Medulla oblongata (tissue), 1 donor: ENCODE data around the gene RNASE13.
"Not testable (repeated sequence)": the region's sequence is repeated elsewhere in the genome, so short reads cannot be mapped to it uniquely, and the experiment has no call there.

ENCODE experiments used
- DNase-seq: peaks from one replicate; pipeline ENCODE4 v3.0.0-alpha.2; 2015; ENCODE audit errors: extremely low spot score

RNASE13 gene

GRCh38 chr14:21023174-21023573 is 11.4 kb downstream of the RNASE13 start:
- DNase-seq: peak; percentile 71

DNA sequence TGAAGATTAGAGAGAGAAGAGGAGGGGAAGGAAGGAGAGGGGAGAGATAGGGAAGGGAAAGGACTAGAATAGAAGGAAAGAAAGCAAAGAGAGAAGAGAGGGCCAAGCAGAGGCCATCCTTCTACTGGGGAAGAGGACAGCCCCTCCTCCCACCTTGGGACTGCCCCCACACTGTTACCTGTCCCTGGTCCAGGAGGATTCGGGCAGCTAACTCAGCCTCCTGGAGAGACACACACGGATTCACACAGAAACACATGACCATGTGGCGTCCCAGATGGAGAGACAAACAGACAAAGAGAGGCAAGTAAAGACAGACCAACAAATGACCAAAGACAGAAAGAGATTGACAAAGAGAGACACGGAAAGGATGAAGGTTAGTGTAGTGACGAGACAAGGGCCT is 11.9 kb downstream of the RNASE13 start:
- no peak for DNase-seq

DNA sequence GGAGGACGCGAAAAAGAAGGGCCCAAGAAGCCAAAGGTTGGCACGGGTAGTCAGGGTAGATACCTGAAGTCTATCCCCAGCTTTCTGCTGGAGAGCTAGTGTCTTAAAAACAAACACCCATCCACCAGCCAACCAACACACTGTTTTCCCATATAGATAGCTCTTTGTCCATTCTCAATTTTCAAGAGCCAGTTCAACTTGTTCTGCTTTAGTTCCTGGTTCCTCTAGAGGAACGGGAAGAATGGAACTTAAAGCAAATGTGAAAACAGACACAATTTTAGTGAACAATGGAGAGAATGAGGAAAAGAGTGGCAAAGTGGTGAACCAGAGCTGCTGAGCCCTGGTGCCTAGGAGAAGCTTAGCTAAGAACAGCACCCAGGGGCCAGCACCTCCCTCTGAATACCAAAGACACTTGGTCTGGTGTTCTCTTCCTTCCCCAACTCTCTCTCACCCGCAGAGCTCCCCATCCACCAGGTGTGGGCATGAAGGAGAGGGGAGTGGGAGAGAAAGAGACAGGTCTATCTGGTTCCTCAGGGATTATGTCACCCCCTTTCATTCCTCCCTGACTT is 13.5 kb downstream of the RNASE13 start:
- DNase-seq: no peak

DNA sequence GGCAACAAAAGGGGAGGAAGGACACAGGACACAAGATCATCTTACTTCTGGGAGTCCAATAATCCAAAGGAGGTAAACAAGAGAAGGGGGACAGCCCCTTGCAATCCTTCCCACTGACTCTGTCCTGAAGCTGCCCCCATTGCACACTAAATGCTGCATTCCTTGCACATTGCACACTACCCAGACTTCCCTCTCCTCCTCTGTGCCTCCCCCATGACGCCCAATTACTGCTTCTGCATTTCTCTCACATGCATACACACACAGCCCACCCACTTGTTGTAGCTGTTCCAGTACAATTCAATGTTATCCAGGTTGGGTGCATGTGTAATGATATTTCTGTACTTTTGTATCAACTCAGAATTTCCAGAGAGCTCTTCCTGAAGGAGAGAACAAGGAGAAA is 15.2 kb downstream of the RNASE13 start:
- DNase-seq: no peak

GRCh38 chr14:21018781-21019180 is 15.8 kb downstream of the RNASE13 start:
- no peak for DNase-seq

DNA sequence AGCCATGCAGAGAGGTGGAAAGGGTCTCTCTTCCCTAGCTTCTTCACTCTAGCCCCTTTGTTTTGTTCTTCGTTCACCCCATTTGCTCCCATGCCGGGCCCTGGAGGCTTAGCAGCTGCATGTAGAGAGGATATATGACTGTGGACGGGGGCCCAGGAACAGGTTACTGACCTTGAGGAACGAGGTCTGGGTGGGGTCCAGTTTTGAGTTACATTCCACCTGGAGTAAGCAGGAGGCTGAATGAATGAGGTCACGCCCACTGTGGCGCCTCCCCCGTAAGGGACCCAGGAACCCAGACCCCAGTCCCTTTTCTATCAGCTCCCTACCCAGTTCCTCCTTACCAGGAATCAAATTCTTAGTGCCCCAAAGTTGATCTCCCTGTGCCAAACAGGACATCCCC is 16.3 kb downstream of the RNASE13 start:
- DNase-seq: no peak

GRCh38 chr14:21017528-21018245 is 16.9 kb downstream of the RNASE13 start:
- no peak for DNase-seq

DNA sequence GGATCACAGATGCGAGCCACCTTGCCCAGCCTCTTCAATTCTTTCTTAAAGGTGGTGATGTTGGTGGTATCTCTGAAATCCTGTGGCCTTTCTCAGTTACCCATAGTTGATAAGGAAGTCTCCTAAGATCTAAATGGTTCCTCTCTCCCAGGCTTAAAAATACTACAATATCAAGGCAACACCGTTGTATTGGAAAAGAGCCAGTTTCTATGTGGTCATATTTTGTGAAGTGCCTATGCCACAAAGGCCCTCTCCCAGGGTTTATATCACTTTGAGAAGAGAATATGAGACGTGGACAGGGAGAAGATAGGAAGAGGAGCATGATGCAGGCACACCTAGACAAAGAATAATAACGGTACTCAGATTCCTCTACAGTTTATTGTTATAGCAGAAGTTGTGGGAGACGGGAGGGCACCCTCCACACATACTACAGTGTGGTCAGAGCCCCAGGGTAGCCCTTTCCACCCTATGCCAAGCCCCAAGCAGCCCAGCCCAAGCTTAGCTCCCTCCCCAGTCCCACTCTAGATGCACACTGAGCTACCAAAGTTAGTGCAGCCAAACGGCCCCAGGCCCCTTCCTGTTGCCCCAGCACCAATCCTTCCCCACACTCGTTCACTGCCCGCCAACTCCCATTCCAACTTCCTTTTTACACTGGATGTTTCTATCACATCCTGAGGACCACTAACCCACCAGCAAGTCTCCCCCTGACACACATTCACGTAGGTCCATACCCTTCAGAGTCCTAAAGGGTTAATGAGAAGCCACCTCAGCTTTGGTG is 18.0 kb downstream of the RNASE13 start:
- DNase-seq: no peak

DNA sequence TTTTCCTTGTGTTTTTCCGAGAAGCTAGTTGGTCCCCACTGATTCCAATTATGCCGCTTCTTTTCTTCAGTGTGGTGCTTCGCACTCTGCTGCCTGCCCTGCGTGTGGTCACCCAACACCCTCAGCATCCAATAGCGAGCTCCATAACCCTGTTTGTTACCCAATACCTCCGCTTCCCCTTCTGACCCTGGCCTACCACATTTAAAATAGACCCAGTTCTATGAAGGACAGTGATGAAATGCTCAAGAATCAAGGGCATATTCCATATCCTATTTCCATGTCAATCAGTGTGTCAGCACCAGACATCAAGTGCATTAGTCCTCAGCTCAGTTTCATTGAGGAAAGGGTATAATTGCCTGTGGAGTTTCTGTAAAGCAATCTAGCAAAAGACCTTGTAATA is 19.3 kb downstream of the RNASE13 start:
- DNase-seq: no peak

GRCh38 chr14:21014761-21015190 is 19.8 kb downstream of the RNASE13 start:
- DNase-seq: peak; percentile 99

- DNase-seq: no peak
Measured at GRCh38 chr14:21011136-21011535, 23.5 kb downstream of the RNASE13 start.

DNA sequence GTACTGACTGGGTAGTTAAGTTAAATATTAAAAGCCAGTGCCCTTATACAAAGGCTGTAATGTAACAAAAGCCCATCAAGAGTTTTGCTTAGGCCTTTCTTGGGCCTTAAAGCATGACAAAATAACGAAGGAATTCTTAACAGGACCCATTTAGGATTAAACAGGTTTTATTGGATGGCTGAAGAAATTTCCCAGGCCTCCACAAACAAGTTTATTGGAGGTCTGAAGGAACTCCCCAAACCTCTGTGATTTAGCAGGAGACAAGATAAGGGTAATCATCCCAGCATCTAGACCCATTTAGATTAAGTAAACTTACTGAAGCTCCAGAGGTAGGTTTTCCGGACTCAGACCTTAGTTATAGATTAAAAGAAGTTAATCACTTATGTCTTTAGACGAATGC is 24.9 kb downstream of the RNASE13 start:
- DNase-seq: not testable (repeated sequence)

DNA sequence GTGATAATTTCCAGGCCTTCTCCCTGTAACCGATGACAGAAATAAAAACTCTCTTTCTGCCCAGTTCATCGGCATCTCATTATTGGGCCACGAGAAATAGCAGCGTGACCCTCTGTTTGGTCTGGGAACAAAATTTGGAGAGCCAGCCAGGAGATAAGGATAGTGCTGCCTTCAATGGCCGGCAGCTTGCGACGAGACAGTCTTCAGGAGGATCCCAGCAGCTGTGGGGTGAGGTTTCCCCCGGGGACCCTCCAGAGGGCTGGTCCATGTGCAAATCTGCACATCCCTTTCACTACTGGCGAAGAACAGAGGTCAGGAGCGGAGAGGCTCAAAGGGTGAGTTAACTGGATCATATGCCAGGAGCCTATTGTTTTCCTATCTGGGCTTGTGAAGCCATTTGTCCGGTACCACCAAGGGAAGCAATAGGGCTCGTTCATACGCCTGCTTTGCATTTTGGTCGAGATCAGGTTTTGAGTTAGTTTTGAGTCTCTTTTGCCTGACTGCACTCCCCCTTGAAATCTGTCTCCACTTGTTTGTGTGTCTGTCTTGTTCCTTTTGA is 30.7 kb downstream of the RNASE13 start:
- no peak for DNase-seq

- DNase-seq: no peak
Measured at GRCh38 chr14:21001218-21001617, 33.4 kb downstream of the RNASE13 start.

DNA sequence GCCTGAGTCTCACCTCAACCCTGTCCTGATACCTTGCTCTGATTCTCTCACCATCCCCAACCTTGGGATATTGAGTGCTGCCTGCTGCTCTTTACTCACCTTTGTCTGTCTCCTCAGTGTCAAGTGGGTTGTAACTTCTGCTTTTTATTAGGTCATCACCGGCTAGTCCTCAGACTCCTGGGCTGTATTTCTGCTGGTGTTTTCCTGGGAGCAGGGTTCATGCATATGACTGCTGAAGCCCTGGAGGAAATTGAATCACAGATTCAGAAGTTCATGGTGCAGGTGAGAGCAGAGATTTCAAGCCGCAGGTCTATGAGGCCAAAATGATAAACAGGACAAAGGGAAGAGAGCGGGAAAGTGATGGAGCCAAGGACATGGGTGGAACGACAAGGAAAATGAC is 35.0 kb downstream of the RNASE13 start:
- DNase-seq: no peak

GRCh38 chr14:20998674-20999366 is 35.8 kb downstream of the RNASE13 start, which contains the start of gene SLC39A2:
Gene SLC39A2 (plus strand): TSS chr14:20999293. CDS start chr14:20999447, 154 bp downstream.
- no peak for DNase-seq

DNA sequence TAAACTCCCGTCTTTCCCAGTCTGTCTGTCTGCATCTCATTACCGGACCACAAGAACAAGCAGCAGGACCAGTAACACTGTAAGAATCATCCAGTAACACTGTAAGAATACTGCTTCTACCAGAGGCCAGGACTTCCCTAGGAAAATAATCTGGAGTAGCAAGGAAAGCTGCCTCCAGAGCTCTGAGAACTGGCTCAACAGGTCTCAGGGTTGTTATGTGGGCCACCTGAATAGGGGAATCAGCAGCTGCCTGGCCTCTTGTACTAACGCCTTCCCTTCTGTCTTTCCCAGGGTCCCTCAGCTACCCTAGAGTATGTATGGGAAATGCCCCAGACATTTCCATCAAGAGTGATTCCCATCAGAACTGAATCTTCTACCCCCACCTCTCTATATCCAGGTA is 36.5 kb downstream of the RNASE13 start:
- DNase-seq: no peak

- no peak for DNase-seq
Measured at GRCh38 chr14:20997564-20997963, 37.0 kb downstream of the RNASE13 start.

DNA sequence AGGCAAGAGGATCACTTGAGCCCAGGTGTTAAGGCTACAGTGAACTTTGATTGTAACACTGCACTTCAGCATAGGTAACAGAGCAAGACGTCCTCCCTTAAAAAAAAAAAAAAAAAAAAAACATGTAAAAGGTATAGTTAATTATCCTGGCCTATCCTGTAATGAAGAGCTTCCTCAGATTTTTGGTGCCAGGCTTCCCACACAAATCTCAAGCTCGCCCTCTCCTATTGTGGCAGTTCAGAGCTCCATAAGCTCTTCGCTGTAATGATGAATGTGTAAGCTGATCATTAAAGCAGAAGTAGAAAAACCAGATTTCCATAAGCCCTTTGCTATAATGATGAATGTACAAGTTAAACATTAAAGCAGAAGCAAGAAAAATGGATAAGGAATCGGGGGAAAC is 37.5 kb downstream of the RNASE13 start:
- no peak for DNase-seq

GRCh38 chr14:20996521-20996920 is 38.1 kb downstream of the RNASE13 start:
- DNase-seq: no peak

GRCh38 chr14:20989787-20990600 is 44.6 kb downstream of the RNASE13 start, which contains the start of gene METTL17:
Gene METTL17 (plus strand): TSS chr14:20989980. CDS start chr14:20990003, 23 bp downstream.
- DNase-seq: peak; percentile 96
